ENCODE data around the gene P2RX2.

P2RX2 gene

DNA sequence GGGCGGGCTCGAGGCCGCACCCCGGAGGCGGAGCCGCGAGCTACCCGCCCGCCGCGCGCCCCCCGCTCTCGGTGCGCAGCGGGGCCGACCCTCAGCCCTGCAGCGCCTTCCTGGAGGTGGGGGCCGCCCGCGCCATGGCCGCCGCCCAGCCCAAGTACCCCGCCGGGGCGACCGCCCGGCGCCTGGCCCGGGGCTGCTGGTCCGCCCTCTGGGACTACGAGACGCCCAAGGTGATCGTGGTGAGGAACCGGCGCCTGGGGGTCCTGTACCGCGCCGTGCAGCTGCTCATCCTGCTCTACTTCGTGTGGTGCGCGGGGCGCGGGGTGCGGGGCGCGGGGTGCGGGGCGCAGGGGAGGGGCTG, at the start of gene P2RX2:
Gene P2RX2, plus strand, starts transcription at position 94 of the 361 bp plus-strand sequence. Its CDS starts 41 bp downstream, at position 135.
- no peak for DNase-seq (ENCODE audit: low read depth)

DNA sequence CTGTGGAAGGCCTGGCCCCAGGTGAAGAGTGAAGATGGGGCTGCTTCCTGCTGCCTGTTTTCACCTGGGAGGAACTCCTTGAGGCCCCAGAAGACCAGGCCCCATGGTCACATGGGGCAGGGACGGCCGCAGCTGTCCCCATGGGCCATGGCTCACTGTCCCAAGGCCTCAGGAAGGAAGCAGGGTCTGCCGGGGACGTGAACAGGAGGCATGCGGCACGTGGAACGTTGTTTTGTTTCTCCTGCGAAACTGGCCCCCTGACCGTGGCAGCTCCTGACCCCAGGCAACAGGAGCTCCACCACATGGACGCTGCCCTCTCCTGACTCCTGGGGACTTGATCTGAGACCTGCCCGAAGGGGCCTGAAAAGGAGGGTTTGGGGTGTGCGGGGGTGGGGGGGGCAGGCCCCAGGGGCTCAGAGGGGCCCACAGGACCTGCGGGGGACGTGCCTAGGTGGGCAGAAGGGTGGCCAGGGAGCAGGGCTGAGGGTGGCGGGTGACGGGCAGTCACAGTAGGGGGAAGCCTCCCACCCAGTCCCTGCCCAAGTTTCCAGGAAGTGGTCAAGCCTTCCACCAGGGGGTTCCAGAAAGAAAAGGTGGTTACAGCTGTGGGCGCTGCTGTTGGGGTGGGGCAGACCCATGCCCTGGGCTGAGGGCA, 49.6 kb upstream of the P2RX2 start:
- no peak for DNase-seq (ENCODE audit: low read depth)

DNA sequence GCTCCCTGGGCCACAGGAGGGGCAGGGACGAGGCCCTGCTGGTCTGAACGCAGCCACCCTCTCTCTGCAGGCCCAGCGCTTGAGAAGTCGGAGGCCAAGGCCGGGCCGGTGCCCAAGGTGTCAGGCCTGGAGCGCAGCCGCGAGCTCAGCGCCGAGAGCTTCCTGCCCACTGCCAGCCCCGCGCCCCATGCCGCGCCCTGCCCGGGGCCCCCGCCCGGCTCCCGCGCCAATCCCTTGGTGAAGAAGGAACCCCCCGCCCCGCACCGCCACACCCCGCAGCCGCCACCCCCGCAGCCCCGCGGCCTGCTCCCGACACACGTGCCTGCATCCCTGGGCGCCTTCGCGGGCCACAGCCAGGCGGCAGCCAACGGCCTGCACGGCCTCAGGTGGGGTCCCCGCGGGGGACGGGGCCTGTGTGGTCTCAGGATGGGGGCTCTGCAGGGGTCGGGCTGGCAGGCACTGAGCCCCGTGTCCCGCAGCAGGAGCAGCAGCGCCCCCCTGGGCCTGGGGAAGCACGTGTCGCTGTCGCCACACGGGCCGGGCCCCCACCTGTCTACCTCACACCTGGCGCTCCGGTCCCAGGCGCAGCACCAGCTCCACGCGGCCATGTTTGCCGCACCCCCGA, 48.6 kb upstream of the P2RX2 start:
- no peak for DNase-seq (ENCODE audit: low read depth)

DNA sequence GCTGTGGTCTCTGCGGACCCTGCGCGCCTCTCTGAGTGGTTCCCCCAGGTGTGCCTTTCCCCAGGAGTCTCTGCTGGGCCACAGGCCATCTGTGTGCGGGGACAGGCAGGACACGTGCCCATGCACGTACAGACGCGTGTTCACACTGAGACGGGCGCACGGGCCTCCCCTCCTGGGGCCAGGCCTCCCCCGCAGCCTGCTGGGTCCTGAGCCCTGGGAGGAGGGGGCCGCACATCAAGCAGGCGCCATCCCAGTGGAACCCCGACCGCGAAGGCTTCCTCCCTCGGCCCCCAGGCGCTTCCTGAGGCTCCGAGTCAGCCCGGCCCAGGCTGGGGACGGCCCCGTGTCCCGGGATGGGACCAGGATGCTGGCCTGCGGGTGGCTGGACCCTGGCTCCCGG, 47.9 kb upstream of the P2RX2 start:
- no peak for DNase-seq (ENCODE audit: low read depth)

DNA sequence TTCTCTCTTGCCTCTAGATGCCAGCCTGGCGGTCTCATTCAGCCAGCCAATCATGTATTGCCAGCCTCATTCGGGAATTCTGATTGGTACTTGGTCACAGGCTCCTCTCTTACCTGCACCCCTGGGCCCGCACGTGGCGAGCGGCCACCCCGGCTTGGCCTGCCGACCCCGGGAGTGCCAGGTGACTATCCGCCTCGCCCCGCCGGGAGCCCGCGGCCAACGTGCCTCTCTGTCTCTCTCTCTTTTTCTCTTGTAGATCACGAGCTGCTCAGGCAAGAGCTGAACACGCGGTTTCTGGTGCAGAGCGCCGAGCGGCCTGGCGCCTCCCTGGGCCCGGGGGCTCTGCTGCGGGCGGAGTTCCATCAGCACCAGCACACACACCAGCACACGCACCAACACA, 47.5 kb upstream of the P2RX2 start:
- DNase-seq (ENCODE audit: low read depth): no peak

DNA sequence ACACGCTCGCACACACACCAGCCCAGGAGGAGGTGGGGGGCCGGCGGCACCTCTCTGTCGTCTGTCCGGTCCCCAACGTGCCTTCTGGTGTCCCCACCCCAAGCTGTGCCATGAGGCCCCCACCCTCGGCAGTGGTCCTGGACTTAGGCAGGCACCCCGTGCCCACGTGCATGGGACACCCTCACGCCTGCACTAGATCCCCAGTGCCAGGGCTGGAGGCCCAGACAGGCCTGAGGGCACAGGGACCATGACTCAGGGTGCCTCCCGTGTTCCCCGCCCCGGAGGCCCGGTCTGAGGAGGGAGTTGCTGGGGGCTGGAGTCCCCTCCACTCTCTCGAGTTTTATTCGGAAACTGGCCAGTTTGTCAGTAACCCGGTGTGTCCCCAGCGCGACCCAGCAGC, 47.0 kb upstream of the P2RX2 start:
- DNase-seq (ENCODE audit: low read depth): no peak

DNA sequence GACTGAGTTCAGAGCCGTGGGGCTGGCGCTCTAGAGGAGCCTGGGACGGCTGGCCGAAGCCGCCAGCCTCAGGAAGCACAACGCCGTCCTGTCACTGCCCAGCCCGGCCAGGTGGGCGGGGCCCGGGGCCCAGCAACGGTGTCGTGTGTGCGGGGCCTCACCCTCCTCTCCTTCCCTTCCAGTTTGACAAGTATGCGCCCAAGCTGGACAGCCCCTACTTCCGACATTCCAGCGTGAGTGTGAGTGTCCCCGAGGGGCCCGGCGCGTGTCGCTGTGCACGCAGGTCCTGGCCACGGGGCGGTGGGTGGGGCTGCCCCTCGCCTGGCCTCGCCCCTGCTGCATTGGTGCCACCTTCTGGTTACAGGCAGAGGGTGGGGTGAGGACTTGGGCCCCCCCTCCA, 46.5 kb upstream of the P2RX2 start:
- no peak for DNase-seq (ENCODE audit: low read depth)

DNA sequence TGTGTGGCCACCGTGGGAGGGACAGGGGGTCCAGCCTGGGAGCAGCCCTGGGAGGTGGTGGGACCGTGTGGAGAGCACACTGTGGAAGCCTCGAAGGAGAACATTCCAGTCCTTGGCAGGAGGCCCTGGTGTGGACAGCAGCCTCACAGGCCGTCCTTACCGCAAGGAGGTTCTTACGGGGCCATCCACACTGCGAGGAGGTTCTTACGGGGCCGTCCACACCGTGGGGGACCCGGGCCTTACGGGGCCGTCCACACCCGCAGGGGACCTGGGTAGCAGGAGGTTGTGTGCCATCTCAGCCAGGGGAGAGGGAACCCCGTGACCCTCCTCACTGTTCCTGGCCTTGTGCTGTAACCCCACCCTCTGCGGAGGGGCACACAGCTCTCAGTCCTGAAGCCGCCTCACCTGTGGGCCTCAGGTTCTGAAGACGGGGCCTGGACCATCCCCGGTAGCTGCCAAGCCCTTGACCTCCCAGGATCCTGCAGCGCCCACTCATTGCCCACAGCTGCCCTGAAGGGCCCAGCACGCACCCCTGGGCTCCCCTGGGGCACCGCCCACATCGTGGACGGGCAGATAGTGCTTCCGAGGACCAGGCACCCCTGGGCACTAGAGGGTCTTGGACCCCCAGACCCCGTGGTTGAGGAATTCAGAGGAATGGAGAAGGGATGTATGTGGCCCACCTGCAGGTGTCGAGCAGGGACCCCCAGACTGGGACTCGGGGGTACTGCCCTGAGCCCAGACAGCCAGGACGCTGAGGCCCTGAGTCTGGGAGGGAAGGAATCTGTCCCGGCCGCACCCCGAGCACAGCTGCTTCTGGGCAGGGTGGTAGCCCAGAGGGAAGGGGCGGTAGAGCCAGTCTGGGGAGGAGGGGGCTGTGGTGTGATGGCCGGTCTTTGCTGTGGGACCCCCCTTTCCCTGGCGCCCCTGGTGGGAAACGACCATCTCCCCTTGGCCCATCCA, 45.5 kb upstream of the P2RX2 start:
- no peak for DNase-seq (ENCODE audit: low read depth)

DNA sequence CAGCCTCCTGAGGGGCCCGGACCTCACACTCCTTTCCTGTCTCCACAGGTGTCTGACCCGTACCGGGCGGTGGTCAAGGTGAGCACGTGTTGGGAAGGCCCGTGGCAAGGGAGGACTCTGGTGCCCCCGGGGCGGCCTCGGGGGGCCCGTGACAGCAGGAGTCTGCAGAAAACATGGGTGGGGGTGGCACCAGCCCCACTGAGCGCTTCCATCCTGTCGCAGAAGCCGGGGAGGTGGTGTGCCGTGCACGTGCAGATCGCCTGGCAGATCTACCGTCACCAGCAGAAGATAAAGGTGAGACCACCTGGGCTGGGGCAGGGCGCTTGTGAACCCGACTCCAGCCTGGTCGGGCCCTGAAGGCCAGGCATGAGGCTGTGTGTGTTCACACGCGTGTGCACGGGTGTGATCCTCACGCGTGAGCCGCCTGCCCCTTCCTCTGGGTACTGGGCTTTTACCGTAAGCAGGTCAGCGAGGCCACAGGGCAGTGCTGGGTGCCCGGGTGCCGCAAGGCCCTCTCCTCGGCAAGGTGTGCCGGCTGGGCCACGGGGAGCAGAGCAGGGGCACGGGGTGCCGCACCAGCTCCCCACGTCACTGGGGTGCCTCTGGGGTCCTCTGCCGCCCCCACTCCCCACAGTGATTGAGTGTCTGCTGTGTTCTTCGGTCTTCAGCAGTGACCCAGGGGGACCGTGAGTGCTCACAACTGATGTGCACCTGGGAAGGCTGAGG, 44.1 kb upstream of the P2RX2 start:
- no peak for DNase-seq (ENCODE audit: low read depth)

DNA sequence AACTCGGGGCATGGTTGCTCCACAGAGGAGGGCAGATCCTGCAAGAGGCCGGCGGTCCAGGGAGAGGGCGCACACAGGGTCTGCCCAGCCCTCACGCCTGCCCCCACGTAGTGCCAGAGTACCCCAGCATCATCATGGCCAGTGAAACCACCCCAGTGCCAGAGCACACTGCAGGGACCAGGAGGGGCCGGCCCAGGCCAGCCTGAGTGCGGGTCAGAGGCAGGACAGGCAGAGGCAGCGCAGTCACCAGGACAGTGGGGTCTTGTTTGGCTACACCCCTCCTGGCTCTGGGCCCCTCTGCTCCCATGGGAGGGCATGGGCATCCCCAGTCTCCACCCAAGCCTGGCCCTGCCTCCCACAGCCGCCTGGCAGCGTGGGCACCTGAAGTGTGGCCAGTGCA, 42.9 kb upstream of the P2RX2 start:
- no peak for DNase-seq (ENCODE audit: low read depth)

DNA sequence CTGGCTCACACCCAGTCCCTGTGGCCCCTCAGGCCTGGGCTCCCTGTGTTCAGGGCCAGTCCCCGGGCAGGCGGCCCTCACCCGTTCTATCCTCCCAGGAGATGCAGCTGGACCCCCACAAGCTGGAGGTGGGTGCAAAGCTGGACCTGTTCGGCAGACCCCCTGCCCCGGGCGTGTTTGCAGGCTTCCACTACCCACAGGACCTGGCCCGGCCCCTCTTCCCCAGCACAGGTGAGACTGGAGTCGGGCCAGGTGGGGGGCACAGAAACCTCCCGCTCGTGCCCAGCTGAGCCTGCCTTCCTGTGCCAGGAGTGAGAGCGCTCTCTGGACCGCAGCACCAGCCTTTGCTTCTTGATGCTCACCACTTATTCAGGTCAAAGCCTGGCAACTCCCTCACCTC, 41.9 kb upstream of the P2RX2 start:
- no peak for DNase-seq (ENCODE audit: low read depth)

DNA sequence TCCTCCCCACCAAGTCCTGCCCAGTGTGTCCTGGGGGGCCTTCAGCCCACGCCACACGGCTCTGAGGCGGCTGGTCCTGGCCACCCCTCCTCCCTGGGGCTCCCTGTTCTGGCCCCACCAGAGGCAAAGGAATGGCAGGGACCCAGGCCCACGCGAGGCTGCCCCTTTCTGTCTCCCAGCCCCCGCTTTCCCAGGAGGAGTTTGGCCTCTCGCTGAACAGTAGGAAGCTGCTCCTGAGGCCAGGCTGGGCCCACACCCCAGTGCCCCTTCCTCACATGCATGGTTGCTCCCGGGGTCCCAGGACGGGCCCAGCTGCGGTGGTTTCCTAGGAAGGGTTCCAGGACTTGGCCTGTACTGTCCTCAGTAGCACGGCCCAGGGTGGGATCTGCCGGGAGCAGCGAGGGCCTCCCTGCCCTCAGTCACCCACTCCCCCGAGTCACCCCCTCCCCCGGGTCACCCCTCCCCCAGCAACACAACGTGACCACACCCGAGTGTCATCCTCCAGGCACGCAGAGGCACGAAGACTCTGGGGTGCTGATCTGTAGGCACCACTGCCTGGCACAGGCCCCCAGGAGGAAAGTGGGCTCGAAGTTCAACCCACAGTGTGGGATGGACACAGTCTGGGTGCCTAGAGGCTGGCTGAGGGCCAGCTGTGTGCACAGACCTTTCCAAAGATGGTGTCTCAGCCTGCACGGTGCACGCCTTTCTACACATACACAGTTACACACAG, 41.2 kb upstream of the P2RX2 start:
- DNase-seq (ENCODE audit: low read depth): no peak

DNA sequence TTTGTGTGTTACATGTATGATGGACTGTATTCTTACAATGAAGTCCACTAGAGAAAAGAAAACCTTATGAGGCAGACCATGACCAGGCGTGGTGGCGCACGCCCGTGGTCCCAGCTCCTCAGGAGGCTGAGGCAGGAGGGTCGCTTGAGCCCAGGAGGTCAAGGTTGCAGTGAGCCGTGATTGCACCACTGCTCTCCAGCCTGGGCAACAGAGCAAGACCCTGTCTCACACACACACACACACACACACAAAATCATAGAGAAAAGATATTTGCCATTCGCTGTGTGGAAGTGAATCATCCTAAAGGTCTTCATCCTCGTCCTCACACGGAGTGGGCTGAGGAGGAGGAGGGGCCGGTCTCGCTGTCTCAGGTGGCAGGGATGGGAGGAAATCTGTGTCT, 40.5 kb upstream of the P2RX2 start:
- no peak for DNase-seq (ENCODE audit: low read depth)

DNA sequence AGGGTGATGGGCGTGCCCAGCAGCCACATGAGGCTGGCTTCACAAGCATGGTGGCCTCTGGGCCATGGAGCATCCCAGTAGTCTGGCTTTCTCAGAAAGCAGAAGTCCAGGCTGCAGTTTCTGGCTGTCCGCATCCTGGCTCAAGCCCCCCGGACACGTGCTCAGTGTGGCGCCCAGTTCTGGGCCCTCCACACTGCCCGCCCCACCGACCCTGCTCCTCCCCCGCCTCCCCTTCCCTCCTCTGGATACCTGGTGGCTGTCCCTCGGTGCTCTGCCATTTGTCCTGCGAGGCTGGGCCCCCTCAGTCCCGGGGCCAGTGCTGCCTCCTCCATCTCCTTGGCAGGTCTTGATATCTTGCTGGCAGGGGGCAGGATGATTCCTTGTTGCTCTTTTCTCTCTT, 39.8 kb upstream of the P2RX2 start:
- no peak for DNase-seq (ENCODE audit: low read depth)

DNA sequence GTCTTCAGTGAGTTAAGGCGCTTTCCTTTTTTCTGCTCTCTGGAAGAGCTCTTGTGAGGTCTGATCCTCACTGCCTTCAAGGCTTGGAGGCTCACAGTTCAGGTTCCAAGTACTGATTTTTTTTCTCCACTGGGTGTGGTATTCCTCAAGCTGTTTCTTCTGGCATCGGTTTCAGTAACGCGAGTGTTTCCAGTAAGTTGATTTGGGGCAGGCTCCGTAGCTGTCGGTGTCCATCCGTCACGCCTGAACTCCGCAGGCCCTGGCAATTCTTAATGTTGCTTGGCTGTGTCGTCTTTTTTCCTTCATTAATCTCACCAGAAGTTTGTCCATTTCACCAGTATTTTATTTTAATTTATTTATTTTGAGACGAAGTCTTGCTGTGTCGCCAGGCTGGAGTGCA, 38.8 kb upstream of the P2RX2 start:
- DNase-seq (ENCODE audit: low read depth): no peak

DNA sequence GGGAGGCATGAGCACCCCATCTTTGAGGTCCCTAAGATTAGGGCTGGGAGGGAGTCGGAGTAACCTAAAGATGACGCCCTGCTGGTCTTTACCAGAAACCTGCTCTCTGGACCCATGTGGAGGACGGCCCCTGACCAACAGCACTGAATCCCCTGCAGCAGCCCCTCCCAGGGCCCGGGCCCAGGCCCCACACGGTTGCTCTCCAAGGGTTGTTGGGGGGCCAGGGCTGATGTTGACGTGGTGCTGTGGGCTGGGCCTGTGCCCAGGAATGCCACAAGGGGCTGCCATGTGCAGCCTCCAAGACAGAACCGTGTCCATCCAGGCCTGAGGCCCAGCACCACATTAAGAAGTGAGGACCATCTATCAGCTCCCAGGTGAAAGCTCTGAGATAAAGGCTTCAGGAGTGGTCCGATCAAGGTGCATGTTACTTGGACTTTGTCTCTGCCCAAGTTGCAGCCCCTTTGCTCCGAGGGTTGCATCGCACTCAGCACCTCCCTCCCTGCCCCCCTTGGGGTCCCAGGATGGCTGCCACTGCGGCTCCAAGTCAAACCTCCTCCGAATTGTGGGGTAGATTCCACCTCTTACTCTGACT, 37.8 kb upstream of the P2RX2 start:
- DNase-seq (ENCODE audit: low read depth): no peak

DNA sequence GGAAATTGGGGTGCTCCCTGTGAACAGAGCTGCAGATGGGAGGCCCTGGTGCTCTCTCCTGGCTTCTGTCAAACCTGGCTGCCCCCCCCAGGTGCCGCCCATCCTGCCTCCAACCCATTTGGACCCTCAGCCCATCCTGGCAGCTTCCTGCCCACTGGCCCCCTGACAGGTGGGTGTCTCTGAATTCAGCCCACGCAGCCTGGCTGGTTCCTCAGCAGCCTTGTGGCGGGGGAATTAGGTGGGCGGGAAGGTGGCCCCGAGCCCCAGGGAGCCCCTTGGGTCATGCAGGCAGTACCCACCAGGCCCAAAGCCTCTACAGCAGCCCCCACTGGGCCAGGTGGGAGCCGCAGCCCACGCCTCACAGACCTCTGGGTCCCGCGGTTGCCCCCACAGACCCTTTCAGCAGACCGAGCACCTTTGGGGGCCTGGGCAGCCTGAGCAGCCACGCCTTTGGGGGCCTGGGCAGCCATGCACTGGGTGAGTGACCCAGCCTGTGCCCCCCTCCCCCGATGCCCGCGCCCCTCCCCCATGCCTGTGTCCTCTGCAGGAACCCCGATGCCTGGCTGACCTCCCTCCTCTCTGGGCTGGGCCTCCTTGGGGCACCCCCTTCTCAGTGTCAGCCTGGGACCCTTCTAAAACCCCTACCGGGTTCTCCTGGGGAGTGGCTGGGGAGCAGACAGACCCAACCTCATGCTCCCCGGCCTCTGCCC, 37.1 kb upstream of the P2RX2 start:
- no peak for DNase-seq (ENCODE audit: low read depth)

DNA sequence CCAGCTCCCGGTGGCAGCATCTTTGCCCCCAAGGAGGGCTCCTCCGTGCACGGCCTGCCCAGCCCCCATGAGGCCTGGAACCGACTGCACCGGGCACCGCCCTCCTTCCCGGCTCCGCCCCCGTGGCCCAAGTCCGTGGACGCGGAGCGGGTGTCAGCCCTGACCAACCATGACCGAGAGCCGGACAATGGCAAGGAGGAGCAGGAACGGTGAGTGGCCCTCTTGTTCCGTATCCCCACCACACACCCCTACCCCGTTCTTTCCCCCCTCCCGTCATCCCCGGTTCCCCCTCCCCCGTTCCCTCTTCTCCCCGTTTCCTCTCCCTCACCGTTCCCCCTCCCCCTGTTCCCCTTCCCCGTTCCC, 36.5 kb upstream of the P2RX2 start:
- DNase-seq (ENCODE audit: low read depth): no peak

DNA sequence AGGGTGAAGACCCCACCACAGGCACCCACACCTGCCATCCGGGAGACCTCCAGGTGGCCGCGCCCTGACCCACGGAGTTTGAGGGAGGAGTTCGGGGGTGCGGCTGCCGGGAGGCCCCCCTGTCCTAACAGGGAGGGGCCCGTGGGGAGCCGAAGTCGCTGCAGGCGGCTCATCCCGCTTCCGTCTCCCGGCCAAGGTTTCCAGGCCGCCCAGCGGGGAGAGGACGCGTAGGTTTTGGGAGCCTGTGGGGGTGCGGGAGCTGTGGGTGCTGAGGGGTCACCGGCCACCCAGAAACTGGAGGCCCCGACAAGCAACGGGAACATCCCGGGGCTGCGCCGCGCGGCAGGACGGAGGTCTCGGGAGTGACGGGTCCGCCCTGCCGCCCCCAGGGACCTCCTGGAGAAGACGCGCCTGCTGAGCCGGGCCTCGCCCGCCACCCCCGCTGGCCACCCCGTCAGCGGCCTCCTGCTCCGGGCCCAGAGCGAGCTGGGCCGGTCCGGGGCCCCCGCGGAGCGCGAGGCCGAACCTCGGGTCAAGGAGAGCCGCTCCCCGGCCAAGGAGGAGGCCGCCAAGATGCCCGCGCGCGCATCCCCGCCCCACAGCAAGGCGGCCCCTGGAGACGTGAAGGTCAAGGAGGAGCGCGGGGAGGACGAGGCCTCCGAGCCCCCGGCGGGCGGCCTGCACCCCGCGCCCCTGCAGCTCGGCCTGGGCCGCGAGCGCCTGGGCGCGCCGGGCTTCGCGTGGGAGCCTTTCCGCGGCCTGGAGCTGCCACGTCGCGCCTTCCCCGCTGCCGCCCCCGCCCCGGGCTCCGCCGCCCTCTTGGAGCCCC, 35.8 kb upstream of the P2RX2 start:
- DNase-seq (ENCODE audit: low read depth): no peak

DNA sequence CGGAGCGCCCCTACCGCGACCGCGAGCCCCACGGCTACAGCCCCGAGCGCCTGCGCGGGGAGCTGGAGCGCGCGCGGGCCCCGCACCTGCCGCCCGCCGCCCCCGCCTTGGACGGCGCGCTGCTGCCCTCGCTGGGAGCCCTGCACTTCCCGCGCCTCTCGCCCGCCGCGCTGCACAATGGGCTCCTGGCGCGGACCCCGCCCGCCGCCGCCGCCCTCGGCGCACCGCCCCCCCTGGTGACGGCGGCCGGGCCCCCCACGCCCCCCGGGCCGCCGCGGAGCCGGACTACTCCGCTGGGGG, 35.2 kb upstream of the P2RX2 start:
- DNase-seq (ENCODE audit: low read depth): no peak
